Astrocyte (in vitro differentiated cells and primary cell): ENCODE measurements around the gene HOXA11. TPM values are rescaled to one million over a fixed set of nuclear protein-coding genes. Genes with fewer than 3 reads are reported as not detected.
A peak's percentile ranks its signal among the peaks of the same experiment; 100 is the strongest.

Source experiments
- DNase-seq: peaks from one replicate; pipeline ENCODE4 v3.0.0-alpha.2; 2010; ENCODE audit warnings: low read depth
- FAIRE-seq: peaks from 2 replicates; lab custom pipeline; 2011; peaks lifted over from hg19 to GRCh38; lab: Jason Lieb, UNC
- H2AFZ ChIP-seq: 2 replicates; pipeline ENCODE4 v1.6.0; 2012; ENCODE audit warnings: low read depth, low read length, inconsistent platforms
- H3K27ac ChIP-seq: 2 replicates; pipeline ENCODE4 v1.5.1; 2011; ENCODE audit warnings: low read depth, low read length, inconsistent platforms
- H3K27me3 ChIP-seq: 2 replicates; pipeline ENCODE4 v1.6.0; 2011; ENCODE audit warnings: low read length, inconsistent platforms; ENCODE audit not compliant: insufficient read depth
- H3K36me3 ChIP-seq: 2 replicates; pipeline ENCODE4 v1.5.1; 2011; ENCODE audit warnings: low read length, inconsistent platforms; ENCODE audit not compliant: insufficient read depth
- H3K4me1 ChIP-seq: 2 replicates; pipeline ENCODE4 v1.5.1; 2011; ENCODE audit warnings: low read length, inconsistent platforms; ENCODE audit not compliant: insufficient read depth
- H3K4me2 ChIP-seq: 2 replicates; pipeline ENCODE4 v1.6.0; 2012; ENCODE audit warnings: low read length, inconsistent platforms
- H3K4me3 ChIP-seq: 2 replicates; pipeline ENCODE4 v1.5.1; 2011; ENCODE audit warnings: low read depth, mild to moderate bottlenecking, low read length, inconsistent platforms; ENCODE audit not compliant: insufficient read depth
- H3K79me2 ChIP-seq: 2 replicates; pipeline ENCODE4 v1.6.0; 2012; ENCODE audit warnings: mild to moderate bottlenecking, low read length, inconsistent platforms; ENCODE audit not compliant: insufficient read depth
- H3K9ac ChIP-seq: 2 replicates; pipeline ENCODE4 v1.6.0; 2012; ENCODE audit warnings: mild to moderate bottlenecking, low read length, inconsistent platforms
- H3K9me3 ChIP-seq: 2 replicates; pipeline ENCODE4 v1.5.1; 2012; ENCODE audit warnings: low read depth, mild to moderate bottlenecking, low read length, inconsistent platforms; ENCODE audit not compliant: insufficient read depth
- H4K20me1 ChIP-seq: 2 replicates; pipeline ENCODE4 v1.6.0; 2012; ENCODE audit warnings: low read length, inconsistent platforms; ENCODE audit not compliant: insufficient read depth
- H3K27ac Mint-ChIP-seq: one replicate; pipeline ENCODE4 v1.8.0; 2021; ENCODE audit warnings: mild to moderate bottlenecking, mixed read lengths; ENCODE audit not compliant: unreplicated experiment
- H3K27me3 Mint-ChIP-seq: one replicate; pipeline ENCODE4 v1.8.0; 2021; ENCODE audit warnings: low read depth, mixed read lengths; ENCODE audit not compliant: unreplicated experiment
- H3K36me3 Mint-ChIP-seq: one replicate; pipeline ENCODE4 v1.8.0; 2021; ENCODE audit warnings: low read depth, mixed read lengths; ENCODE audit not compliant: unreplicated experiment
- H3K4me1 Mint-ChIP-seq: one replicate; pipeline ENCODE4 v1.8.0; 2021; ENCODE audit warnings: low read depth, mixed read lengths; ENCODE audit not compliant: unreplicated experiment
- H3K4me3 Mint-ChIP-seq: one replicate; pipeline ENCODE4 v1.8.0; 2021; ENCODE audit warnings: mild to moderate bottlenecking, moderate library complexity, mixed read lengths; ENCODE audit not compliant: unreplicated experiment
- H3K9me3 Mint-ChIP-seq: one replicate; pipeline ENCODE4 v1.8.0; 2021; ENCODE audit warnings: mild to moderate bottlenecking, mixed read lengths; ENCODE audit not compliant: unreplicated experiment
- CTCF ChIP-seq: IDR thresholded peaks from 2 replicates; pipeline ENCODE4 v1.5.1; 2011; ENCODE audit warnings: low read depth, mild to moderate bottlenecking, inconsistent platforms, low read length, moderate library complexity; ENCODE audit not compliant: insufficient read depth
- EZH2 ChIP-seq: IDR thresholded peaks from 2 replicates; pipeline ENCODE4 v1.6.1; 2012; ENCODE audit warnings: mild to moderate bottlenecking, low read length, inconsistent platforms; ENCODE audit not compliant: insufficient read depth
- total RNA-seq: library from RNA; stranded (reverse); gene quantifications from 2 replicates; pipeline ENCODE4 v1.2.1, GENCODE V29; 2021

HOXA11 gene
- total RNA-seq, 1 donor from 2014 or later, result not detected

GRCh38 chr7:27198871-27199801 is 14.1 kb upstream of the HOXA11 start:
- no peak for DNase-seq
- H2AFZ ChIP-seq, result no peak overlapping the region
- peak overlapping the region; percentile 22 for H3K4me2 ChIP-seq
- peaks cover 95% of the 10 kb centered on the region for H3K27me3 ChIP-seq
- no peaks in the 10 kb centered on the region for H3K79me2 ChIP-seq
- Mint-ChIP-seq H3K27me3 (peaks cover 85% of the 10 kb centered on the region), H3K36me3 (no peaks in the 10 kb centered on the region), H3K4me3 (no peak overlapping the region), H3K9me3 (peaks cover 20% of the 10 kb centered on the region), H3K4me1 (no peaks in the 10 kb centered on the region), H3K27ac (no peak overlapping the region)
- no peak overlapping the region for H3K4me3 ChIP-seq
- H3K27ac ChIP-seq, result no peak overlapping the region
- H4K20me1 ChIP-seq, result peaks cover 38% of the 10 kb centered on the region
- no peak for FAIRE-seq
- H3K9me3 ChIP-seq, result peaks cover 8% of the 10 kb centered on the region
- no peaks in the 10 kb centered on the region for H3K36me3 ChIP-seq
- no peak for TF ChIP-seq CTCF
- peak; percentile 92 for TF ChIP-seq EZH2
- H3K9ac ChIP-seq, result no peak overlapping the region
- H3K4me1 ChIP-seq, result no peaks in the 10 kb centered on the region

- Mint-ChIP-seq H3K36me3 (no peaks in the 10 kb centered on the region), H3K27me3 (peaks cover 85% of the 10 kb centered on the region), H3K4me1 (no peaks in the 10 kb centered on the region), H3K27ac (no peak overlapping the region), H3K9me3 (peaks cover 18% of the 10 kb centered on the region), H3K4me3 (no peak overlapping the region)
- H3K4me2 ChIP-seq, result no peak overlapping the region
- H3K9ac ChIP-seq, result no peak overlapping the region
- no peak overlapping the region for H3K4me3 ChIP-seq
- TF ChIP-seq CTCF, result no peak
- peak; percentile 76 for TF ChIP-seq EZH2
- no peak for DNase-seq
- peaks cover 8% of the 10 kb centered on the region for H3K9me3 ChIP-seq
- H3K36me3 ChIP-seq, result no peaks in the 10 kb centered on the region
- H3K27ac ChIP-seq, result no peak overlapping the region
- no peak overlapping the region for H2AFZ ChIP-seq
- peaks cover 95% of the 10 kb centered on the region for H3K27me3 ChIP-seq
- no peaks in the 10 kb centered on the region for H3K79me2 ChIP-seq
- H4K20me1 ChIP-seq, result peaks cover 31% of the 10 kb centered on the region
- H3K4me1 ChIP-seq, result no peaks in the 10 kb centered on the region
- FAIRE-seq, result no peak
Observed at GRCh38 chr7:27198138-27198841, 13.3 kb upstream of the HOXA11 start.
